ENCODE measurements around the gene PARP3. TPM values are rescaled to one million over a fixed set of nuclear protein-coding genes. Genes with fewer than 3 reads are reported as not detected.

The PARP3 gene
- total RNA-seq, 1 experiment from 2014 or later: 13.8 TPM

DNA sequence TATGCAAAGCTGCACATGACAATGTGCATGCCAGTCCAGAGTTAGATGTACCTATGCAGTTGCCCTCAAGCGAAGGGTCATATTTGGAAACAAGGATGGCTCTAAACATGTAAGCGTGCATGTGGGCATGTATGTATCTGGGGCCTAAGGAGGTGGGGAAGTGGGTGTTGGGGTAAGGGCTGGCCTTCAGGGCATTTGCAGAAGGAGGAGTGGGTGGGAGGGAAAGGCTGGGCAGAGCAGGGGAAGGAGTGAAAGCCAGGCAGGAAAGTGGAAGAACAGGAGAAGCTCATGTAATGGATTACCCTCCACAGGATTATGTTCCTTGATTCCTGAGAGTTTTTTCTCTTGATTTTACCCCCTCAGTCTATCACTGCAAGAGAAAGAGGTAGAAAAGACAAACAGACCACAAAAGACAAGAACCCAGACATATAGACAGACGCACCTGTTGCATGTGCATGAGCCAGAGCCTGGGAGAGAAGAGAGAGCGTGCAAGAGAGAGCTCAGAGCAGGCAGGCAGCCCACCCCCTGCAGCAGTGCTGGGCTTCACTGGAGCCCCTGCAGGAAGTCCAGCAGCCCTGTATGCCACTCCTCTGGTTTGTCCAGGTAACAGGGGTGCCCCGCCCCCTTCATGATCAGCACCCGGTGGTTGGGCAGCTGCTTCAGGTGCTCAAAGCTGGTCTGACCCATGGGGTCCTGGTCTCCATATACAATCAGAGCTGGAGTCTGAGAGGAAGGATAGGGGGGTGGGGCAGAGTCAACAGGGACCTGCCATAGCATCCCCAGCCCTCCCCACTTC lies 26.9 kb downstream of the PARP3 start:
- no peak for DNase-seq
- Histone ChIP-seq H3K36me3 (peaks cover 2% of the 10 kb centered on the region; the same call in 1 of the 2 replicates), H3K4me3 (no peak overlapping the region), H3K27me3 (no peaks in the 10 kb centered on the region), H3K9me3 (no peaks in the 10 kb centered on the region)

DNA sequence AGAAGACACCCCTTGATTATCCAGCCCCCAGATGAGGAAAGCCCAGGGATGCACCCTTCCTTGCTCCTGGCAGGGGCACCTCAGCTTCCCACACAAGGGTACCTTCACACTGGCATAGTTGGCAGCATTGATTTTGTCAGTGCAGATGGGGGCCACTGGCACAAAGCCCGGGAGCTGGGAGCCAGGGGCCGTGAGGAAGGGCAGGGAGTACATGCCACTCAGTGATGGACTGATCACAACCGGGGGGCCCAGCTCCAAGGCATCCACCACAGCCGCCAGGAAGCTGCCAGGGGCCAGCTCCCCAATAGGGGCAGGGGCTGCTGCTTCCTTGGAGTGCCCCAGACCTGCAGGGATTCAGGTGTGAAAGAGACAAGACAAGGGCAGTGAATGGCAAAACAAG lies 27.7 kb downstream of the PARP3 start:
- DNase-seq: no peak
- Histone ChIP-seq H3K9me3 (no peaks in the 10 kb centered on the region), H3K36me3 (peaks cover 2% of the 10 kb centered on the region; the same call in 1 of the 2 replicates), H3K27me3 (no peaks in the 10 kb centered on the region), H3K4me3 (no peak overlapping the region)

GRCh38 chr3:51970606-51971300 lies 28.6 kb downstream of the PARP3 start:
- no peak for DNase-seq
- H3K9me3 ChIP-seq: no peaks in the 10 kb centered on the region
- H3K36me3 ChIP-seq: peaks cover 2% of the 10 kb centered on the region; the same call in 1 of the 2 replicates
- H3K27me3 ChIP-seq: no peaks in the 10 kb centered on the region
- no peak overlapping the region for H3K4me3 ChIP-seq

DNA sequence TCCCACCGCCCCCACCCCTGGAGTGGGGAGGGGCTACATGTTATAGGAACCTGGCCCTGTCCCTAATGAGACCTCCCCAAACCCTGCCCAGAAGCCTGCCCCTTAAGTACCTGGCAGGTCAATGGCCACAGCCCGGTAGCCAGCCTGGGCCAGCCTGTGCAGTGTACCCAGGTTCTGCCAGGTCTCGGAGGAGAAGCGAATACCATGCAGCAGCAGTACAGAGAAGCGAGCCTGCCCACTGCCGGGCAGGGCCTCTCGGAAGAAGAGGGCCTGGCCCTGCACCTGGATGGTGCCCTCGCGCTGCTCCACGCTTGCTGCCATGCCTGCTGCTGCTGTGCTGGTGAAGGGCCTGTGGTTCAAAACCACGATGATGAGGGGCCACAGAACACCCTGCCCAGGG lies 29.2 kb downstream of the PARP3 start:
- no peaks in the 10 kb centered on the region for H3K27me3 ChIP-seq
- H3K36me3 ChIP-seq: peaks cover 2% of the 10 kb centered on the region; the same call in 1 of the 2 replicates
- no peak for DNase-seq
- no peak overlapping the region for H3K4me3 ChIP-seq
- no peaks in the 10 kb centered on the region for H3K9me3 ChIP-seq

DNA sequence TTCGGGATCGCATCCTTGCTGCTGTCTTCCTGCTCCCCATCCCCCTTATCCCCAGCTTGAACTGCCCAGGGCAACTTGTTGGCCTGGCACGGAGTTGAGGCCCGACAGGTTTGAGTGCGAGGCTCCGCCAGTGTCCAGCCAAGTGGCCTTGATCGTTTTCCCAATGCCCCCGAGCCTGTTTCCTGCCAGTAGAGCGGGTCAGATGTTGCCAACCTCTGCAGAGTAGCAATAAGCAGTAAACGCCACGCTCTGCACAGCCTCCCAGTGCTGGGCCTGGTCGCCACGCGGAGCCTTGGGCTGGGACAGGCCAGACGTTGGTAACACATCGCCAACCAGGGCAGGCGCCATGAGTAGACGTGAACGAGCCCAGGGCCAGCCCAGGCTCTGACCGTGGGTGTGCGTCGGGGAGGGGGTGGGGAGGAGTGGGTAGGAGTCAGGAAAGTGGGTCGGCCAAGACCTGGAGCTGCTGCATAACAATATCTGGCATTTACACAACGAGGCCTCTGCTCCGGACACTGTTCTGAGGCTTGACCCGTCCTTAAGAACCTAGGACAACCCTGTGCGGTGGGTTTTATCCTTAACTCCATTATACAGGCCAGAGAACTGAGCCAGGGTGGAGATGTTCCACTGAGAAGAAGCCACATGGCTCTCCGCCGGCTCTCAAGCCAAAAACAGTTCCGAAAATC lies 32.3 kb downstream of the PARP3 start:
- no peaks in the 10 kb centered on the region for H3K9me3 ChIP-seq
- peaks cover 2% of the 10 kb centered on the region; the same call in 1 of the 2 replicates for H3K36me3 ChIP-seq
- H3K27me3 ChIP-seq: no peaks in the 10 kb centered on the region
- peak overlapping the region; percentile 89 for H3K4me3 ChIP-seq
- DNase-seq: peak; percentile 32

DNA sequence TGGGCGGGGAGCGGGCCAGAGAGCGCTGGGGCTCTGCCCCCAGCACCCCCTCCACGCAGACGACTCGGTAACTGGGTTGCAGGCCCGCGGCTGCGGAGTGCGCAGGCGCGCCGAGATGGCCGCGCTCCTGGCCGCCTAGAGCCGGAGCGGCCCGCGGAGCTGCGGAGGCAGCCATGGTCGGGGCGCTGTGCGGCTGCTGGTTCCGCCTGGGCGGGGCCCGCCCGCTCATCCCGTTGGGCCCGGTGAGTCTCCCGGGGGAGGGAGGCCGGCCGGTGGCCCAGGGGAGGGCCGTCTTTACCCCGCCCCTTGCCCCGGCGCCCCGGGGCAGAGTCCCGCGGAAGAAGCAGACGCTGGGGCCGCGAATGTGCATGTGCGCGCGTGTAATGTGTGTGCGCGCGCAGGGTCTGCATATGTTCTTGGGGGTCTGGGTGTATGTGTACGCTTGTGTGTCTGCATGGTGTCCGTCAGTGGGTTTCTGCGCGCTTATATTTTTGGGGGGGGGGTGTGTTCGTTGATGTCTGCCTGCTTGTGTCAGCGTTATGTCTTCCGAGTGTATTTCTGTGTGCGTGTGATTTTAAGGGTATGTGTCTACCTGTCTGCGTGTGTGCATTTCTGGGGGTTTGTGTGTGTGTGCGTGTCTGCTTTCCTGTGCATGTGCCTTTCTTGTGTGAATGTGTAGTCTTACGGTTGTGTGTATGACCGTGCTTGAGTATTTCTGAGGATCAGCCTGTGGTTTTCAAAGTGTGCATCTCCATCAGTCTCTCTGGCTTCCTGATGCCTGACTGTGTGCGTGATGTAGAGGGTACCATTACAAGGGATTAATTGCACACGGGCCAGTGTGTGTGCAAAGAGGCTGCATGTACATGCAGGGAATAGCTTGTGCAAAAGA lies 33.0 kb downstream of the PARP3 start, which contains the start of gene ABHD14A:
Gene ABHD14A (plus strand): TSS at position 102 of the 889 bp plus-strand sequence. CDS start 72 bp downstream, at position 174.
- Histone ChIP-seq H3K4me3 (peak within 1 kb of the TSS; percentile 89), H3K36me3 (peaks cover 2% of the 10 kb centered on the region; the same call in 1 of the 2 replicates), H3K27me3 (no peaks in the 10 kb centered on the region), H3K9me3 (no peaks in the 10 kb centered on the region)
- peak; percentile 73 for DNase-seq

- H3K36me3 ChIP-seq: peaks cover 2% of the 10 kb centered on the region; the same call in 1 of the 2 replicates
- H3K4me3 ChIP-seq: peak overlapping the region; percentile 89
- peak; percentile 23 for DNase-seq
- no peaks in the 10 kb centered on the region for H3K9me3 ChIP-seq
- no peaks in the 10 kb centered on the region for H3K27me3 ChIP-seq
Observed at GRCh38 chr3:51975852-51976549, 33.8 kb downstream of the PARP3 start.

DNA sequence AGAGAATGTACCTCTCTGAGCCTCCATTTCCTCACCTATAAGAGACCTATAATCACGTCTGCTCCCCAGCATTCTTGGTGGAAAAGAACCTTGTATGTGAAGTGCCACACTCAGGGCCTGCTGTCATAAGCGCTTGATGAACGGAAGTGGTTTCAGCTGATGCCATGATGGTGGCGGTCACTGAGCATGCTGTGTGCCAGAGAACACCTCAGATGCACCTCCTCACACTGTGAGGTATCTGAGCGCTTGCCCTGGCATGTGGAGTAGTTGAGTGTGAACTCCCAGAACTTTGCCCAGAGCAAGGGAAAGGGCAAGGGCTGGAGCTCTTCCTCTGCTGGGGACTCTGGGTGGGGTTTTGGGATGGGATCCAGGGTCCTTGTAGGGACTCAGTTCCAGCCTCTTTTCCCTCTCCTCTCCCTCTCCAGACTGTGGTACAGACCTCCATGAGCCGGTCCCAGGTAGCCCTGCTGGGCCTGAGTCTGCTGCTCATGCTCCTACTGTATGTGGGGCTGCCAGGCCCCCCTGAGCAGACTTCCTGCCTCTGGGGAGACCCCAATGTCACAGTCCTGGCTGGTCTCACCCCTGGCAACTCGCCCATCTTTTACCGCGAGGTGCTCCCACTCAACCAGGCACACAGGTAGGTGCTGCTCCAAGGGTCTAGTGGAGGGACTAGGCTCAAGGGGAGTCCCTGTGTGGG lies 35.4 kb downstream of the PARP3 start:
- H3K9me3 ChIP-seq: no peaks in the 10 kb centered on the region
- no peak overlapping the region for H3K4me3 ChIP-seq
- H3K36me3 ChIP-seq: no peaks in the 10 kb centered on the region
- no peaks in the 10 kb centered on the region for H3K27me3 ChIP-seq
- DNase-seq: no peak

DNA sequence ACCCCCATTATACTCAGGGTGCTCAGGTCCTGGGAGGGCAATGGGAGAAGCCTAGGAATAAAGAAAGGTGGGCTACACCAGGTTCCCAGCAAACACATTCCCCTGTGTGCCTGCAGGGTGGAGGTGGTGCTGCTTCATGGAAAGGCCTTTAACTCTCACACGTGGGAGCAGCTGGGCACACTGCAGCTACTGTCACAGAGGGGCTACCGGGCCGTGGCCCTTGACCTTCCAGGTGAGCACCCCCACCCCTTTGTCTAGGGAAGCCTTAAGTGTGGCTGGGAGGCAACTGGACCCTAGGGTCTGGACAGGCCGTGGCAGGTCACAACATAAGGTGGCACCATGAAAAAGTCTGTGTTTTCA lies 36.0 kb downstream of the PARP3 start:
- no peak for DNase-seq
- no peaks in the 10 kb centered on the region for H3K9me3 ChIP-seq
- no peaks in the 10 kb centered on the region for H3K36me3 ChIP-seq
- H3K27me3 ChIP-seq: no peaks in the 10 kb centered on the region
- no peak overlapping the region for H3K4me3 ChIP-seq

- DNase-seq: no peak
- no peak overlapping the region for H3K4me3 ChIP-seq
- no peaks in the 10 kb centered on the region for H3K9me3 ChIP-seq
- H3K36me3 ChIP-seq: no peaks in the 10 kb centered on the region
- H3K27me3 ChIP-seq: no peaks in the 10 kb centered on the region
Observed at GRCh38 chr3:51980253-51980652, 38.1 kb downstream of the PARP3 start.

DNA sequence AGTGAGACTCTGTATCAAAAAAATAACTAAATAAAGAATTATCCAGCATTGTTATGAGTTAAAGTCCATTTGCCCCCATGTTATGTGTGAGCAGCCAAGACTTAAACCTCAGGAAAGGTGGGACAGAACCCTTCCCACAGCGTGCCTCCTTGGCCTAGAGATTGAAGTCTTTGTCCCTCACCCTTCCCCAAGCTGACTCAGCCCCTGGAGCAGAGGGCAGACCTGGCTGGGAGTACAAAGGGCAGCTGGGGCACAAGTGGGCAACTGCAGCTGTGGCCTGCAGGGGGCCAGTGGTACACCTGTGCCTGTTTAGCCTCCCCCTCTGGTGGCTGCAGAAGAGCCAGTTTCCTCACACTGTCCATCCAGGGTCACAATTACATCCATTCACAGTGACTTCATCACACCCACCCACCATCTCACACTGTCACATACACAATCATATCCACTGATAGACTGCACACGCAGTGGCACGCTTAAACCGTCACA lies 40.2 kb downstream of the PARP3 start:
- Histone ChIP-seq H3K4me3 (peak overlapping the region; percentile 67), H3K36me3 (no peaks in the 10 kb centered on the region), H3K27me3 (no peaks in the 10 kb centered on the region), H3K9me3 (no peaks in the 10 kb centered on the region)
- DNase-seq: peak; percentile 60

DNA sequence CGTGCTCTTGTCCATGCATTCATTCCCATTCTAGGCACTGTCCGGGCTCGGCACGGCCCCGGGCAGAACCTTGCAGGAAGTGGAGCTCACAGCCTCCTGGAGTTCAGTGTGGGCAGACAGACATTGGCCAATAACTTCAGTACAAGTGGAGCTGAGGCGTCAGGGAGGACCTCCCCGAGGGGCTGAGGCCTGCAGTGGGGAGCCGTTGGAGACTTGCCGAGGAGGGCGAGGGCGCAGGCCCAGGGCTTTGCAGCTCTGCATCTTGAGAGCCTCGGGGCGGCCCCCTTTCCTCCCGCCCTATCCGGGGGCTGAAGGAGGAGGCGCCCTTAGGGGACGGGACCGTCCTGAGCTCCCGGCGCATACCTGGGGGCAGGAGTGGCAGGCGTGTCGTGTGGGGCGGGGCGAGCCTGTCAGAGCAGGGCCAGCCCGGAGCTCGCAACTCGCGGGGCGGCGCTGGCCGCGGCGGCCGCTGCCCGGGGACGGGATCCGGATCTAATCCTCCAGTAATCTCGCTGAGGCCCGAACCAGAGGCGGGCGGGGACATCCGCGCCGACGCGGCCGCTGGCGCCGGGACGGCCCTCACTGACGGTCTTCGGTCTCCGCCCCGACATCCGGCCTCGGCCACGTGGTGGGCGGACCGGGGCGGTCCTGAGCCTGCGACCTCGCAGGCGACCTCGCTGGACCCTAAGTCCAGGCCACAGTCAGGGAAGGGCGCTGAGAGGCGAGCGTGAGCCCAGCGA lies 40.8 kb downstream of the PARP3 start, which contains the start of gene ACY1:
Gene ACY1 (plus strand): TSS at position 698 of the 740 bp plus-strand sequence. CDS start 530 bp downstream, outside the sequence.
- no peaks in the 10 kb centered on the region for H3K36me3 ChIP-seq
- H3K9me3 ChIP-seq: no peaks in the 10 kb centered on the region
- H3K27me3 ChIP-seq: no peaks in the 10 kb centered on the region
- H3K4me3 ChIP-seq: peak within 1 kb of the TSS; percentile 67
- peak; percentile 88 for DNase-seq

- H3K4me3 ChIP-seq: peak overlapping the region; percentile 67
- no peaks in the 10 kb centered on the region for H3K9me3 ChIP-seq
- H3K27me3 ChIP-seq: no peaks in the 10 kb centered on the region
- H3K36me3 ChIP-seq: no peaks in the 10 kb centered on the region
- no peak for DNase-seq
Observed at GRCh38 chr3:51983578-51984268, 41.6 kb downstream of the PARP3 start.

DNA sequence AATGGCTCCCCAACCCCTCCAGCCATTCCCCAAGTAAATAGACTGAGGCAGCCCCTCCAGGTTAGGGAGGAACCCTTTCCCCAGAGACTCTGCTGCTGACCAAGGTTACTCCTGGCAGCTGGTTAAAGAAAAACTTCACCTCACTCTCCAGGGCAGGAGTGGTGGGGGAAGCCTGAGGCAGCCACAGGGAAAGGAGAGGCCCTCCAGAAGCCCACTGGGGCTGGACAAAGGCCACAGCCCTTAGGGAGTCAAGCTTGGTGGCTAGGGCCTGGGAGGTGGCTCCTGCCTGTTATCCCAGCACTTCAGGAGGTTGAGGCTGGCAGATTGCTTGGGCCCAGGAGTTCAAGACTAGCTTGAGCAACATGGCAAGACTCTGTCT lies 42.1 kb downstream of the PARP3 start:
- H3K4me3 ChIP-seq: no peak overlapping the region
- no peaks in the 10 kb centered on the region for H3K36me3 ChIP-seq
- no peak for DNase-seq
- no peaks in the 10 kb centered on the region for H3K9me3 ChIP-seq
- H3K27me3 ChIP-seq: no peaks in the 10 kb centered on the region
